Forelimb muscle (tissue), 1 donor: ENCODE measurements around the gene KRTAP4-16. TPM values are rescaled to one million over a fixed set of nuclear protein-coding genes. Genes with fewer than 3 reads are reported as not detected.
"Not testable (repeated sequence)": the region's sequence is repeated elsewhere in the genome, so short reads cannot be mapped to it uniquely, and the experiment has no call there.

ENCODE experiments used
- DNase-seq: peaks from one replicate; pipeline ENCODE4 v3.0.0-alpha.2; 2013; ENCODE audit warnings: low read depth
- polyA plus RNA-seq: library from polyadenylated mRNA; unstranded; fragments of 120-200 nt; gene quantifications from one replicate; pipeline ENCODE4 v1.2.1, GENCODE V29; 2013; ENCODE audit not compliant: insufficient read length

The KRTAP4-16 gene
- not detected for polyA plus RNA-seq

DNA sequence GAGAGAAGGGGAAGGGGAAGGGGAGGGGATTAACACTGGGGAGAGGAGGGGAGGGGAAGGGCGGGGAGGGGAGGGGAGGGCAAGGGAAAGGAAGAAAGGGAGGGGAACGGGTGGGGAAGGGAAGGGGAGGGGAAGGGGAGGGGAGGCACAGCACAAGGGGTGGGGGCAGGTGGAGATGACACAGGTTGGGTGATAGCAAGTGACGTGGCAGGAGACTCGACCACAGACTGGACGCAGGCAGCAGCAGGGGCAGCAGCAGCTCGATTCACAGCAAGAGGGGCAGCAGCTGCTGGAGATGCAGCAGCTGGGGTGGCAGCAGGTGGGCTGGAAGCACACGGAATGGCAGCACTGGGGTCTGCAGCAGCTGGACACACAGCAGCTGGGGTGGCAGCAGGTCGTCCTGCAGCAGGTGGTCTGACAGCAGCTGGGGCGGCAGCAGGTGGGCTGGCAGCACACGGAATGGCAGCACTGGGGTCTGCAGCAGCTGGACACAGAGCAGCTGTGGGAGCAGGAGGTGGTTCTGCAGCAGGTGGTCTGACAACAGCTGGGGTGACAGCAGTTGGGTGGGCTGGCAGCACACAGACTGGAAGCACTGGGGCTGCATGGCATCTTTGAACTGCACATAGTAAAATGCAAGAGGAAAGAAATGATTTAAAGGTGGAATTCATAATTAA, at the start of gene KRTAP4-16:
Gene KRTAP4-16 (minus strand): TSS at position 624 of the 674 bp plus-strand sequence. CDS start 0 bp downstream, at position 624.
- DNase-seq = no peak

- no peak for DNase-seq
These were observed 49.5 kb upstream of the KRTAP4-16 start for GRCh38 chr17:41151525-41151924.

GRCh38 chr17:41150026-41150425, 48.0 kb upstream of the KRTAP4-16 start:
- DNase-seq = no peak

DNA sequence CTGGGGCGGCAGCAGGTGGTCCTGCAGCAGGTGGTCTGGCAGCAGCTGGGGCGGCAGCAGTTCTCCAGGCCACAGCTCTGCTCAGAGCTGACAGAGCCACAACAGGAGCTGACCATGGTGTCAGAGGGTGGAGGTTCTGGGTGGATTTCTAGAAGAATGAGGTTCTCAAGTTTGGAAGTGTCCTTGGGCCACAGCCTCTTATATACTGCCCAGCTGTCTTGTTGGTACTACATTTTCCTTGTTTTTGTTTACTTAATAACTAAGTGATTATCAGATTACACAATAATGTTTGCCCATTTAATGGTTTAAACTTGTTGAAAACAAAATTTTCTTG, 47.6 kb upstream of the KRTAP4-16 start, which contains the start of gene KRTAP4-5:
Gene KRTAP4-5 (minus strand): TSS at position 174 of the 334 bp plus-strand sequence. CDS start 58 bp downstream, at position 116.
- no peak for DNase-seq

DNA sequence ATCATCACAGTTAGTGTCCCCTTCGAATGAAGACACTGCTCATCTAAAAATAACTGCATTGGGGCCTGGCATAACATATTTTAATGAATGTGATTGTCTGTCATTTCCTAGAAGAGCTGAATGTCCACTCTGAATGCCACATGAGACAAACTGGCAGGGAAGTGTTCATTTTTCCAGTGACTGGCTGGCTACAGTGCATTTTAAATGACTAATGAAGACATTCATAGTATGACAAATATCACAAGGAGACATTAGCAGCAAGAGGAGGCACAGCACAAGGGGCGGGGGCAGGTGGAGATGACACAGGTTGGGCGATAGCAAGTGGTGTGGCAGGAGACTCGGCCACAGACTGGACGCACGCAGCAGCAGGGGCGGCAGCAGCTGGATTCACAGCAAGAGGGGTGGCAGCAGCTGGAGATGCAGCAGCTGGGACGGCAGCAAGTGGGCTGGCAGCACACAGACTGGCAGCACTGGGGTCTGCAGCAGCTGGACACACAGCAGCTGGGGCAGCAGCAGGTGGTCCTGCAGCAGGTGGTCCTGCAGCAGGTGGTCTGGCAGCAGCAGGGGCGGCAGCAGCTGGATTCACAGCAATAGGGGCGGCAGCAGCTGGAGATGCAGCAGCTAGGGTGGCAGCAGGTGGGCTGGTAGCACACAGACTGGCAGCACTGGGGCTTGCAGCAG, 47.1 kb upstream of the KRTAP4-16 start:
- not testable (repeated sequence) for DNase-seq

- no peak for DNase-seq
These were observed 45.7 kb upstream of the KRTAP4-16 start for GRCh38 chr17:41147531-41148204.

GRCh38 chr17:41145261-41145660, 43.3 kb upstream of the KRTAP4-16 start:
- DNase-seq = no peak

GRCh38 chr17:41144846-41145245, 42.8 kb upstream of the KRTAP4-16 start:
- DNase-seq = no peak

- no peak for DNase-seq
These were observed 39.4 kb upstream of the KRTAP4-16 start for GRCh38 chr17:41141361-41141760.

DNA sequence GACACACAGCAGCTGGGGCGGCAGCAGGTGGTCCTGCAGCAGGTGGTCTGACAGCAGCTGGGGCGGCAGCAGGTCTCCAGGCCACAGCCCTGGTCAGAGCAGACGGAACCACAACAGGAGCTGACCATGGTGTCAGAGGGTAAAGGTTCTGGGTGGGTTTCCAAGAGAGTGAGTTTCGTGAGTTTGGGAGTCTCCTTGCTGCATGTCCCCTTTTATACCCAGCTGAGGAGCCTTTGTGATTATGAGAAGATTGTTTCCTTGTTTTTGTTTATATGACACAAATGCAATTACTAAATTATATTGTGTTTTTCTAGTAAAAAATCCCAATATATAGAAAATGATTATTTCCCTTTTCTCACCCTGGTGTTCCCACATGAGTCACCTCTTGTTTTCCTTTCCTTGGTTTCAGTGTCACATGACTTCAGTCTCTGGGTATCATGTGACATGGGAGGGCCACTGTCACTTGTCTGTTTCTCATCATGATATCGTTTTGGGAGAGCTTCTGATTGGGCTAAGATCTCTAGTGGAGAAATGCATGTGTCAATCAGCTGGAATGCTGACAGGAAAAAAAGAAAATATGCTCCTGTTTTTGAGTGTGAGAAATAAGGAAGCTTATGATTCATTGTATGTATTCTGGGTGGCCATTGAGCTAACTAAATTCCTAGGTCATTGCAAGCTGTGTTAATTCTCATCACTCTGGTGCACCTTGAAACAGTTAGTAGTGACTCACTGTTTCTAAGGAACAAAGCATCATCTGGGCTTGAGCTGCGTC, 38.5 kb upstream of the KRTAP4-16 start, which contains the start of gene KRTAP4-6:
Gene KRTAP4-6 (minus strand): TSS at position 185 of the 772 bp plus-strand sequence. CDS start 57 bp downstream, at position 128.
- DNase-seq = no peak

DNA sequence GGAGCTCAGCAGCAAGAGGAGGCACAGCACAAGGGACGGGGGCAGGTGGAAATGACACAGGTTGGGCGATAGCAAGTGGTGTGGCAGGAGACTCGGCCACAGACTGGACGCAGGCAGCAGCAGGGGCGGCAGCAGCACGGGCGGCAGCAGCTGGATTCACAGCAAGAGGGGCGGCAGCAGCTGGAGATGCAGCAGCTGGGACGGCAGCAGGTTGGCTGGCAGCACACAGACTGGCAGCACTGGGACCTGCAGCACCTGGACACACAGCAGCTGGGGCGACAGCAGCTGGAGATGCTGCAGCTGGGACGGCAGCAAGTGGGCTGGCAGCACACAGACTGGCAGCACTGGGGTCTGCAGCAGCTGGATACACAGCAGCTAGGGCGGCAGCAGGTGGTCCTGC, 37.9 kb upstream of the KRTAP4-16 start:
- not testable (repeated sequence) for DNase-seq

- no peak for DNase-seq
These were observed 32.1 kb upstream of the KRTAP4-16 start for GRCh38 chr17:41133880-41134735.

DNA sequence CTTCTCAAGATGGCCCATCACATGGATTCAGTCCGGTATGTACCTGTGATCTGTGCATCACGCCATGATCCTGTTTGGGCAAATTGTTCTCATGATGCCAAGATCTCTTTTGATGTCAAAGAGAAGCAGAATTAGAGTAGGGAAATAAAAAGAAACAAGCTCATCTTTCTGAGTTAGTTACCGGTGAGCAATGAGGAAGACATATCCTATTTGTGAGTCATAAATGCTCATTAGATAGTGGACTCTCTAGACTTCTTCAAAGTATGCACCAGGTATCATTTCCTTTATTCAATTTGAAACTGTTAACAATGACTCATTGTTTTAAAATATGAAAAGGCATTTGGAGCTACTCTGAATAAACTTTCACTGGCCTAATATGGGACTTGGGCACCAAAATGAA, 30.0 kb upstream of the KRTAP4-16 start:
- no peak for DNase-seq

- DNase-seq = no peak
These were observed 25.4 kb upstream of the KRTAP4-16 start for GRCh38 chr17:41127371-41127770.

GRCh38 chr17:41126412-41126811, 24.4 kb upstream of the KRTAP4-16 start:
- no peak for DNase-seq

- DNase-seq = no peak
These were observed 23.1 kb upstream of the KRTAP4-16 start for GRCh38 chr17:41125064-41125463.

GRCh38 chr17:41123991-41124371, 22.0 kb upstream of the KRTAP4-16 start, which contains the start of gene KRTAP4-12:
Gene KRTAP4-12, minus strand, starts transcription at chr17:41124182. Its CDS starts 60 bp downstream, at chr17:41124122.
- DNase-seq = not testable (repeated sequence)

DNA sequence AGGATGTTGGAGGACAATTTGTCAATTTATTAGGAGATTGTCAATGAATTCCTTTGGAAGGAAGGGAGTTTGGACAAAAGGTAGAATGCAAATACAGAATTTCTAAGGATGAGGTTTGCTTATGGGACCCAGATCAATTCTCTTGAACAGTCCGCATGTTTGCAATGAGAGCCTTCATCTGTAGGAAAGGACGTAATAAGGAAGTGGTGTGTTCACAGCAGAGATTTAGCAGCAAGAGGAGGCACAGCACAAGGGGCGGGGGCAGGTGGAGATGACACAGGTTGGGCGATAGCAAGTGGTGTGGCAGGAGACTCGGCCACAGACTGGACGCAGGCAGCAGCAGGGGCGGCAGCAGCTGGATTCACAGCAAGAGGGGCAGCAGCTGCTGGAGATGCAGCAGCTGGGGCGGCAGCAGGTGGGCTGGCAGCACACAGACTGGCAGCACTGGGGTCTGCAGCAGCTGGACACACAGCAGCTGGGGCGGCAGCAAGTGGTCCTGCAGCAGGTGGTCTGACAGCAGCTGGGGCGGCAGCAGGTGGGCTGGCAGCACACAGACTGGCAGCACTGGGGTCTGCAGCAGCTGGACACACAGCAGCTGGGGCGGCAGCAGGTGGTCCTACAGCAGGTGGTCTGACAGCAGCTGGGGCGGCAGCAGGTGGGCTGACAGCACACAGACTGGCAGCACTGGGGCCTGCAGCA, 21.4 kb upstream of the KRTAP4-16 start:
- not testable (repeated sequence) for DNase-seq

DNA sequence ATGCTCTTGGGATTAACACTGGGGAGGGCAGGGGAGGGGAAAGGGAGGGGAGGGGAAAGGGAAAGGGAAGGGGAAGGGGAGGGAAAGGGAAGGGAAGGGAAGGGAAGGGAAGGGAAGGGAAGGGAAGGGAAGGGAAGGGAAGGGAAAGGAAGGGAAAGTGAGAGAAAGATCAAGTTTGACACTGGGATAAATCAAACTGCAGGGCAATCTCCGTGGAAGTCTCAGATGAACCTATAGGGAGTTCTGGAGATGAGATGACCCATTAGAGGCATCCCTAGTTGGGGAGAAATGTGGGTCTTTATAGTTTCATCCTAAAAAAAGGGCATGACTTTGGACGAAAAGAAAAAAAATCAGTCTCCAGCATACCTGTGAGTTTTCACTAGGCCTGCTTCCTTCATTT, 19.7 kb upstream of the KRTAP4-16 start:
- DNase-seq = no peak
